RWPE2 (cell line): Measurements from ENCODE around the gene PM20D2.

Experiments
- ATAC-seq: fragments of 200-7000 bp; cut with Tn5 transposase; 3 replicates; pipeline ENCODE4 v1.9.1; 2021; ENCODE audit warnings: low read depth
- DNase-seq: peaks from one replicate; pipeline ENCODE4 v3.0.0-alpha.2; 2020; ENCODE audit warnings: low spot score
- H3K27ac ChIP-seq: fragments of 450-650 bp; 2 replicates; pipeline ENCODE4 v1.5.1; 2017; ENCODE audit warnings: mild to moderate bottlenecking; ENCODE audit not compliant: poor library complexity, severe bottlenecking
- H3K27me3 ChIP-seq: fragments of 250-450 bp; sonication (Bioruptor Pico); 2 replicates; pipeline ENCODE4 v1.5.1; 2021; ENCODE audit warnings: mild to moderate bottlenecking, moderate library complexity; ENCODE audit not compliant: insufficient read depth, poor library complexity, severe bottlenecking
- H3K36me3 ChIP-seq: fragments of 250-450 bp; sonication (Bioruptor Pico); 2 replicates; pipeline ENCODE4 v1.5.1; 2020; ENCODE audit warnings: low read depth, mild to moderate bottlenecking, moderate library complexity
- H3K4me1 ChIP-seq: fragments of 250-450 bp; sonication (Bioruptor Pico); 2 replicates; pipeline ENCODE4 v1.5.1; 2021; ENCODE audit warnings: mild to moderate bottlenecking, moderate library complexity; ENCODE audit not compliant: insufficient read depth, poor library complexity, severe bottlenecking
- H3K4me3 ChIP-seq: fragments of 250-450 bp; sonication (Bioruptor Pico); 2 replicates; pipeline ENCODE4 v1.5.1; 2021; ENCODE audit warnings: mild to moderate bottlenecking, moderate library complexity; ENCODE audit not compliant: severe bottlenecking
- H3K9me3 ChIP-seq: fragments of 250-450 bp; sonication (Bioruptor Pico); 2 replicates; pipeline ENCODE4 v1.5.1; 2021; ENCODE audit warnings: mild to moderate bottlenecking, moderate library complexity; ENCODE audit not compliant: severe bottlenecking
- TF ChIP-seq, protein P1 (sequence below): fragments of 450-650 bp; IDR thresholded peaks from one replicate; pipeline ENCODE4 v1.5.1; 2017; ENCODE audit warnings: mild to moderate bottlenecking, moderate library complexity; ENCODE audit not compliant: poor library complexity, severe bottlenecking

The PM20D2 gene, protein sequence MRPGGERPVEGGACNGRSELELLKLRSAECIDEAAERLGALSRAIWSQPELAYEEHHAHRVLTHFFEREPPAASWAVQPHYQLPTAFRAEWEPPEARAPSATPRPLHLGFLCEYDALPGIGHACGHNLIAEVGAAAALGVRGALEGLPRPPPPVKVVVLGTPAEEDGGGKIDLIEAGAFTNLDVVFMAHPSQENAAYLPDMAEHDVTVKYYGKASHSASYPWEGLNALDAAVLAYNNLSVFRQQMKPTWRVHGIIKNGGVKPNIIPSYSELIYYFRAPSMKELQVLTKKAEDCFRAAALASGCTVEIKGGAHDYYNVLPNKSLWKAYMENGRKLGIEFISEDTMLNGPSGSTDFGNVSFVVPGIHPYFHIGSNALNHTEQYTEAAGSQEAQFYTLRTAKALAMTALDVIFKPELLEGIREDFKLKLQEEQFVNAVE

DNA sequence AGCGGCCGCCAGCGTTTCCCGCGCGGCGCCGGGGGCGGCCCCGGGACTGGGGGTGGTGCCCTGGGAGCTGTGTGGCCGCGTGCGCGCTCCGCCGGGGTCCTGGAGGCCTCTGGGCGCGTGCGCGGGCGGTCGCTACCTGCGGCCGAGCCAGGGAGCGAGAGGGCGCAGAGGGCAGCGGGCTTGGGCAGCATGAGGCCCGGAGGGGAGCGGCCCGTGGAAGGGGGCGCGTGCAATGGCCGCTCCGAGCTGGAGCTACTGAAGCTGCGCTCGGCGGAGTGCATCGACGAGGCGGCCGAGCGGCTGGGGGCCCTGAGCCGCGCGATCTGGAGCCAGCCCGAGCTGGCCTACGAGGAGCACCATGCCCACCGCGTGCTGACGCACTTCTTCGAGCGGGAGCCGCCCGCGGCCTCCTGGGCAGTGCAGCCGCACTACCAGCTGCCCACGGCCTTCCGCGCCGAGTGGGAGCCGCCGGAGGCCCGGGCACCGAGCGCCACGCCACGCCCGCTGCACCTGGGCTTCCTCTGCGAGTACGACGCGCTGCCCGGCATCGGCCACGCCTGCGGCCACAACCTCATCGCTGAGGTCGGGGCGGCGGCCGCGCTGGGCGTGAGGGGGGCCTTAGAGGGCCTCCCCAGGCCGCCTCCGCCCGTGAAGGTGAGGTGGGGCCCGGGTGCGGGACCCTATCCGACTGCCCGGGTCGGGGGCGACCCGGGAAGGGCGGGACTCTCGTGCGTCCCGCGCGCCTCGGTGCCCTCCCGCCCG lies at the start of gene PM20D2:
TSS of gene PM20D2 (plus strand) at position 100 of the 762 bp plus-strand sequence. CDS start at position 190, 90 bp downstream.
- peak; percentile 69 for DNase-seq
- H3K4me1 ChIP-seq = peaks cover 6% of the 10 kb centered on the region
- H3K27ac ChIP-seq = peak within 1 kb of the TSS; percentile 76
- peak; percentile 81 for ATAC-seq
- H3K27me3 ChIP-seq = no peaks in the 10 kb centered on the region
- TF ChIP-seq, protein P1, sequence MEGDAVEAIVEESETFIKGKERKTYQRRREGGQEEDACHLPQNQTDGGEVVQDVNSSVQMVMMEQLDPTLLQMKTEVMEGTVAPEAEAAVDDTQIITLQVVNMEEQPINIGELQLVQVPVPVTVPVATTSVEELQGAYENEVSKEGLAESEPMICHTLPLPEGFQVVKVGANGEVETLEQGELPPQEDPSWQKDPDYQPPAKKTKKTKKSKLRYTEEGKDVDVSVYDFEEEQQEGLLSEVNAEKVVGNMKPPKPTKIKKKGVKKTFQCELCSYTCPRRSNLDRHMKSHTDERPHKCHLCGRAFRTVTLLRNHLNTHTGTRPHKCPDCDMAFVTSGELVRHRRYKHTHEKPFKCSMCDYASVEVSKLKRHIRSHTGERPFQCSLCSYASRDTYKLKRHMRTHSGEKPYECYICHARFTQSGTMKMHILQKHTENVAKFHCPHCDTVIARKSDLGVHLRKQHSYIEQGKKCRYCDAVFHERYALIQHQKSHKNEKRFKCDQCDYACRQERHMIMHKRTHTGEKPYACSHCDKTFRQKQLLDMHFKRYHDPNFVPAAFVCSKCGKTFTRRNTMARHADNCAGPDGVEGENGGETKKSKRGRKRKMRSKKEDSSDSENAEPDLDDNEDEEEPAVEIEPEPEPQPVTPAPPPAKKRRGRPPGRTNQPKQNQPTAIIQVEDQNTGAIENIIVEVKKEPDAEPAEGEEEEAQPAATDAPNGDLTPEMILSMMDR = no peak
- peaks cover 17% of the 10 kb centered on the region for H3K36me3 ChIP-seq
- peak within 1 kb of the TSS; percentile 69 for H3K4me3 ChIP-seq
- no peaks in the 10 kb centered on the region for H3K9me3 ChIP-seq

DNA sequence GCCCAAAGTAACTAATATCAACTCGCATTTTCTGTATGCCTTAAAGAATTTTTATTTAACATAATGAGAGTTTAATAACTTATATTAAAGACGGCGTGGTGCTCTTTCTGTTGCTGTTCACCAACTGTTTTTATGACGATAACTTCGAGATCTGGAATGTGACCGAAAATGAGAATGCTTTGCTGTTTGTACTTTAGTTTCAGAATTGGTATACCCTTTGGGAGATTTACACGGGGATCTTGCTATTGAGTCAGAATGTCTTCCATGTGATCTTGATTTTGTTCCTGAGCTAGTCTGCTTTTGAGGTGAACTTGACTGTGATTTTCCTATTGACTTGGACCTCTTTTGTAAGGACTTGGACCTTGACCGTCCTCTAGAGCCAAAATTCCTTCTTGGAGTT lies 47.4 kb upstream of the PM20D2 start:
- TF ChIP-seq, protein P1 = no peak
- H3K27ac ChIP-seq = no peak overlapping the region
- ATAC-seq (no peak), DNase-seq (no peak)
- no peaks in the 10 kb centered on the region for H3K27me3 ChIP-seq
- H3K9me3 ChIP-seq = no peaks in the 10 kb centered on the region
- no peaks in the 10 kb centered on the region for H3K36me3 ChIP-seq
- H3K4me3 ChIP-seq = no peak overlapping the region
- no peaks in the 10 kb centered on the region for H3K4me1 ChIP-seq

DNA sequence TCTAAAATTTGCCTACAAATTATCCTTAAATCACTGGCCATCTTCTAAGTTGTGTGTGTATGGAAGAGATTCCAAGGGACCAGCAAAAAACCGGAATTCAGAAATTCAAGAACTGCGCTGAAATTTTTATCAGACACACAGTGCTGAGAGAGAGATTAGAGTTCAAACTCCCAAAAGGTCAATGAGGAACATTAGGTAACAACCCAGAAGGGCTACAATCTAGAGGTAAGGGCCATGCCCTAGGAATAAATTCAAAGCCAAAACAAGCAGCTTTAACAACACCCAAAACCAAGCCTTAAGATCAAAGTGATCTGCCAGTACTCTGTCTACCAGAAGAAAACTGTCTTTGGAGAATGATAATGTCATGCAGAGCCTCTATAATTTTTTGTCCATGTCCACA lies 45.7 kb upstream of the PM20D2 start:
- DNase-seq (no peak), ATAC-seq (no peak)
- Histone ChIP-seq H3K4me1 (no peaks in the 10 kb centered on the region), H3K9me3 (no peaks in the 10 kb centered on the region), H3K36me3 (no peaks in the 10 kb centered on the region), H3K27me3 (no peaks in the 10 kb centered on the region), H3K27ac (no peak overlapping the region), H3K4me3 (no peak overlapping the region)
- TF ChIP-seq, protein P1 = no peak

DNA sequence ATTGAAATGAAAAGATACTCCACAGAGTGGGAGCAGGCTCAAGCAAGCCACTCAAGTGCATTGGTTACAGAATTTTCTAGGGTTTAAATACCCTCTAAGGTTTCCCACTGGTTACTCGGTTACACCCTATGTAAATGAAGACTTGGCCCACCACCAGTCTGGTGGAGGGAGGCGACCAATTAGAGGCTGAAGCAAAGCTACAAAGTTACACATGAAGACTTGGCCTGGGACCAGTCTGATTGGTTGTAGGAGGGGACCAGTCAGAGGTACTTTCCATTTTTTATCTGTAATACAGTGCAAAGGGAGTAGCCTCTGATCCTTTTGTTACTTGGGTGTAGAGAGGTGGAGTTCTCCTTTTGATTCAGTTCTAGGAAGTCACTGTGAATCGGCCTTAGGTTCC lies 35.6 kb upstream of the PM20D2 start:
- Histone ChIP-seq H3K4me3 (no peak overlapping the region), H3K27me3 (no peaks in the 10 kb centered on the region), H3K36me3 (no peaks in the 10 kb centered on the region), H3K4me1 (no peaks in the 10 kb centered on the region), H3K9me3 (no peaks in the 10 kb centered on the region), H3K27ac (no peak overlapping the region)
- ATAC-seq (no peak), DNase-seq (no peak)
- TF ChIP-seq, protein P1 = no peak
